Muscle of arm (tissue), 12 donors: ENCODE results near the gene TLK1. TPM values are rescaled to one million over a fixed set of nuclear protein-coding genes. Genes with fewer than 3 reads are reported as not detected.

Experiments
- DNase-seq: peaks from one replicate; pipeline ENCODE4 v3.0.0-alpha.2; 2013
- polyA plus RNA-seq, 12 donors: library from polyadenylated mRNA; unstranded; fragments of 120-200 nt; gene quantifications; one replicate each; pipeline ENCODE4 v1.2.1, GENCODE V29; 2013; ENCODE audit not compliant: insufficient read length in 12 of 12

TLK1 gene
- polyA plus RNA-seq, 12 donors = 20.0 to 721 (median 28.2) TPM

DNA sequence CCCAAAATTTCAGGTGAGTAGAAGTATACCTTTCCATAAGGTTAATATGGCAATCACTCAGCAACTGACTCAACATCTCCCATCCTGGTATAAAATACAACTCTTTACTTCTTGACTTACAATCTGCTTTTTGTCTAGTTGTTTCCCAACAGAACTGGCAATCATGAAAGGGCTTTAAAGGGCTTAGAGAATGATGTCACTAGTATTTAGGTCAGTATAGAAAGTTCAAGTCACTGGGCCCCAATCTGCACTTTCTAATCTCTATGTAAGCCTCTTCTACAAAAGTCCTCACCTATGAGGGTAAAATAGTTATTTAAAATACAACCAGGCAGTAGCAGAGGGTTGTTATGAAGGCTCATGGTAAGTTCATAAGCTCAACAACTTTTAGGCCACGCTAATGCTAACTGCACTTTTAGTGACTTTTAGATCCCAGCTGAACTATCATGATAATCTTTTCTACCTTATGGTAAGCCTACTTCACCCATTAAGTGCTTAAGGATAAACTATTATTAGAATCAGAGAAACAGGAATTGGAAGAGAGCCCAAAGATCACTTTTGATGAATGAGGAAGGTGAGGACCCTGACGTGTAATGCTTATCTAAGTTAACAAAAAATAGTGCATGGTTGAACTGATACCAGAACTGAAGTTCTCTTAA, 152.0 kb downstream of the TLK1 start:
- no peak for DNase-seq

DNA sequence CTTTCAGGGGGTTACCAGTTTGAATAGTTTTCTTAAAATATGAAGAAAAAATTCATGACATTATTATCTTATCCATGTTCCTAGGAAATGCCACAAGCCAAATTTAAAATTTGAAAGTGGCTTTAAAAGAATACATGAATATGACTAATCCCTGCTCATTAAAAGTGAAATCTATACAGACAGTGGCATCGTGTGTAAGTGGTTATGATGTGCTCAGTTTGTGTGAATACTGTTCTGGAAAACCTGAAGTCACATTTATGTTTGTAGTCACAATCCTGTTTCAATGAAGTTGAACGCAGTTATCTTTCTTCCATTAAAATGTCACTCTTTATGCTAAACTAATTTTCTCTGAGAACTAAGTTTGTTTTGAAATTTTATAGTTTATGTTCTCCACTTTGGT, 155.9 kb downstream of the TLK1 start:
- DNase-seq = no peak

DNA sequence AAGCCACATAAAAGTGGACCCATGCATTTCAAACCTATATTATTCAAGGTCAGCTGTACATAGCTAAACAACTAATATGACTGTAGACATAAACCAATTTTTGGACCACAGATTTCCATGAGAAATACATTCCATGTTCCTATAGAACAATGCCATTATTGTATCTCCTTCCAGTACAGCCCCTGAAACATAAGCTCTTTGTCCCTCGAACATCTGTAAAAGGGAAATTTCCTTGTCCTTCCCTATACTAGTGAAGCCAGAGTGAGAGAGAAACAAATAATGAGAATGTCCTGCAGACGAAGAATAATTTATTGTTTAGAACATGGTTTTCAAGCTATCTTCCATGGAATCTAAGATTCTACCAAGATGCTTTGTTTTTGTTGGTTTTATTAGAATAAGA, 156.3 kb downstream of the TLK1 start:
- DNase-seq = no peak

DNA sequence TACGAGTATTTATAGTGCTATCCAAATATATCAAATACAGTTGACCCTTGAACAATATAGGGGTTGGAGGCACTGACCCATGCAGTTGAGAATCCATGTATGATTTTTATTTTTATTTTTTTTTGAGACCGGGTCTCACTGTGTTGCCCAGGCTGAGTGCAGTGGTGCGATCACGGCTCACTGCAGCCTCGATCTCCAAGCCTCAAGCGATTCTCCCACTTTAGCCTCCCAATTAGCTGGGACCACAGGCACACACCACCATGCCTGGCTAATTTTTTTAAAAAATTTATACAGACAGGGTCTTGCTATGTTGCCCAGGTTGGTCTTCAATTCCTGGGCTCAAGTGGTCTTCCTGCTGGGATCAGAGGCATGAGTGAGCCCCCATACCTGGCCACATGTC, 161.0 kb downstream of the TLK1 start:
- DNase-seq = no peak

DNA sequence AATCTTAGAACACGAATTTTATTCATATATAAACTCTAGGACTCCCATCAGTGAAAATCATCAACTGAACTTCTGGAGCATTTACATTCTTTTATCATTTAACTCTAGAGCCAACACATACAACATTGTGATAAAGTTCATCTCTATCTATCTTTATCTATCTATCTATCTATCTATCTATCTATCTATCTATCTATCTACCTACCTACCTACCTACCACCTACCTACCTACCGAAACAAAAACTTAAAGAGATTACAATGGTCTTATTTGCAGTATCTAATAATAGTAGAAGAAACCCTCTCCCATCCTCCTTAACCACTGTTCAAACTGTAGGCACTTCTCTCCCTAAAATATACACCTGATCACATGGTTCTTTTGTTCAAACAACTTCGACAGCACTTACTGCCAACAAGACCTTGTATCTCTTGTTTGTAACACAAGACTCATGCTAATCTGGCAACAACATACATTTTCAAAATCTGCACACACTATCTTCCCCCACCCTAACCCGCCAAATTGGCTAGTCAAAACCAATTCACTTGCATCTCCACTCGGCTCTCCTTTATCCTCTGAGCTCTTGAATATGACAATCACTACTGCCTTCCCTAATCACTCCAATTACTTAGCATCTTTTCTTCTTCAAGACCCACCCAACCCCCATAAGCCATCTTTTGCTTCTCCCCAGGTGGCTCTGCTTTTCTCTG, 162.6 kb downstream of the TLK1 start:
- no peak for DNase-seq

DNA sequence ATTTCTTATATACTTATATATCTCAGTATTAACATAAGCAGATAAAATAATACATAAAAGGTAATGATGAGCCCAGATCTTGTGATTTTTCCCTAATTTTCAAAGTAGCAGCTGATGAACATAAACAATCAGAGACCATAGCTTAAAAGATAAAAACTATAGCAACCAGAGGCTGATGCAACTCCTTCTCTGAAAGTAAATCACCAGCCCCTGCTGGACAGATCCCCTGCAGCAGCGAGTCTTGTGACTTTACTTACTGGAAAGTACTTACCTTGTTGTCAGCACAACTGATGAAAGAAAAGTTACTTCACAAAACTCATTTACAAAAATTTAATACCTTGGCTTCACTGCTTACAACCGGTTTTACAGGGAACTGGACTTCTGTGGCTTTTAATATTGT, 164.4 kb downstream of the TLK1 start:
- DNase-seq = no peak

DNA sequence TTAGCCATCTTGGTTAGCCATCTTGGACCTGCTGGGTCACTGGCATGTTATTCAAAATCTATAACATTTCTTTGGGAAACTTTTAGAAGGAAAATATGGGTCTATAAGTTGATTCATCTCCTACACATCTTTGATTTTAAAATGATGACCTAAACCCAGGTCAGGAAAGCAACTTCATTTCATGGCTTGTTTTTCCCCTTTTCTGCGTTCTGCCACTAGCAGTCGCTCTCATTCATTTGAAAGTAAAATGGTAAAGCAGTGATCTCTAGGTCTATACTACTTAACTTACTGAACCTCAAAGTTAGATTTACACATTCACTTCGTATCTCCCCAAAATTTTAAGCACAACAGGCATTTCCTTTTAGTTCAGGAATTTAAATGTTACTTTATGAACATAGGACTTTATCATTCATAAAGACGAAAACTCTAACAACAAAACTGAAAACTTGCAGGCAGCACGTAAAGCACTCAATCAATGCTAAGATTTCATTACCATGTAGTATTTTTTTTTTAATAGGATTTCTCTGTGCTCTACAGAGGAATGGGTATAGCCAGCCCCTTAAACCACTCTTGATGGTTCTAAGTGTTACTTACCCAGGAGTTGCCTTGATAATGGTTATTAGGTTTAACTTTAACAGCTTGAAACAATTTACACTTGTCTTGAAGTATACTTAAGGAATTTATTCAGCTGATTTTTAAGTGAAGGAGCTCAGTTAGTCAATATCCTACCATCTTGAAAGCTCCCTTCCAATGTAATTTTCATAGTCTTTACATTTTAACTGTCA, 169.1 kb downstream of the TLK1 start:
- DNase-seq = no peak

DNA sequence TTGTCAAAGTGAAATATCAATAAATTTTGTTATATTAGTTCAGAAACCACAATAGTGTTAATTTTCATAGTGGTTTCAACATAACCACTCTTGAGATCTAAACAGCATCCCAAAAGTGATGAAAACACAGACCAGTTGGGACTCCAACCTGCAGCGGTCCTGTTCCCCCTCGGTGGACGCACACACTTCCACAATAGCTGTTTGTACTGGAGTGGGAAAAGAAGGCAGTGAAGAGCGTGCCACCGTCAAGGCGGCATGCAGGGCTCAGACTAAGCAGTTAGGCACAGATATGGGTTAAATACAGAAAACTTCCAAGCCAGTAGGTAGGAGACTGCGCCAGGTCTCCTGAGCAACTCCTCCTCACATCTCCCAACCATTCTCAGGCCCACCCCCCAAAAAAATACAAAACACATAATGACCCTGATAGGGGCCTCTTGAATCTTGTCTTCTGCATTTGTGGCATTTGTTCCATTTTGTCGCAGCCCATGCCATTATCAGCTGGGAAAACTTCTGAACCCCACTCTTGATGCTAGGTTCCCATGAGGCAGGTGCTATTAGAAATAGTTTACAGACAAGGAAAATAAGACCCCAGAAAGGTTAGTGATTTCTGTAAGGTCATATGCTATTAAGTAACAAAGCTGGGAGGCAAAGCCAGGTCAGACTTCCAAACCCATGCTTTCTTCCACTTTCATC, 174.0 kb downstream of the TLK1 start:
- no peak for DNase-seq

DNA sequence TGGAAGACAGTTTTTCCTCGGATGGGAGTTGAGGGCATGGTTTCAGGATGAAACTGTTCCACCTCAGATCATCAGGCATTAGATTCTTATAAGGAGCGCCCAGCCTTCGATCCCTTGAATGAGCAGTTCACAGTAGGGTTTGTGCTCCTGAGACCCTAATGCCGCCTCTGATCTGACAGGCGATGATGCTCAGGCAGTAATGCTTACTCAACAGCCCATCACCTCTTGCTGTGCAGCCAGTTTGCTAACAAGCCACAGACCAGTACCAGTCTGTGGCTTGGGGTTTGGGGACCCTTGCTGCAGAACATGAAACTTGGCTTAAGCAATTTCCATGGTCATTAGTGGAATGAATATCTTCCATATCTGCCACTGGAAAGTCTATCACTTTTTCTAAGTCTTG, 175.3 kb downstream of the TLK1 start:
- no peak for DNase-seq

DNA sequence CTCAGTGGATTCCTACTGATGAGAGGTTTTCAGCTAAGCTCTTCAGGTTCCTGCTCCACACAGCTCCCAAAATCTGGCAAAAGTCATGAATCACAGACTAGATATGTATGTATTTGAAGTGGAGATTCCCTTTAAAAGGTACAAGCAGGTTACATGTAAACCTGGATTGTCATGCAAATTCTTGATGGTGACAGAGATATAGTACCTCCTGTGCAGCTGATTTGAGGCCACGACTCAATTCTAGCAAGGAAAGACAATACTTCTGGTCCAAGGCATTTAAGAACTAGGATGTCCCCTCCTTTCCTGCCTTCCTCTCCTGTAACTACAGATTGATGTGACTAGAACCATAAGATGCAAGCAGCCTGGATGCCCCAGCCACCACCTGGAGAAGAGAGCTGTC, 176.6 kb downstream of the TLK1 start:
- DNase-seq = no peak

DNA sequence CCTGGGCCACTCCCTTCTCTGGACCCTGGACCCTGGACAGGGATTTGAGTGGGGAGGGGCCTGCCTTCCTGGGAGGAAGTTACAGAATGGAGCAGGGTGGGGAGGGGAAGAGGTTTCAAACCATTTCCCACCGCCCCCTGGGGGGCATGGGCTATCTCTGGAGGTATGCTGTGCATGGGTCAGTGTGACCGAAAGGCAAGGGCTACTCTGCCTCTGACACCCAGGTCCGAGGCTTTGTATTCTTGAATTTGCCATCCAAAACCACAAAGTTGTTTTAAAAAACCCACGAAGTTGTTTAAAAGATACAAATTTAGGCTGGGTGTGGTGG, 184.8 kb downstream of the TLK1 start:
- no peak for DNase-seq

DNA sequence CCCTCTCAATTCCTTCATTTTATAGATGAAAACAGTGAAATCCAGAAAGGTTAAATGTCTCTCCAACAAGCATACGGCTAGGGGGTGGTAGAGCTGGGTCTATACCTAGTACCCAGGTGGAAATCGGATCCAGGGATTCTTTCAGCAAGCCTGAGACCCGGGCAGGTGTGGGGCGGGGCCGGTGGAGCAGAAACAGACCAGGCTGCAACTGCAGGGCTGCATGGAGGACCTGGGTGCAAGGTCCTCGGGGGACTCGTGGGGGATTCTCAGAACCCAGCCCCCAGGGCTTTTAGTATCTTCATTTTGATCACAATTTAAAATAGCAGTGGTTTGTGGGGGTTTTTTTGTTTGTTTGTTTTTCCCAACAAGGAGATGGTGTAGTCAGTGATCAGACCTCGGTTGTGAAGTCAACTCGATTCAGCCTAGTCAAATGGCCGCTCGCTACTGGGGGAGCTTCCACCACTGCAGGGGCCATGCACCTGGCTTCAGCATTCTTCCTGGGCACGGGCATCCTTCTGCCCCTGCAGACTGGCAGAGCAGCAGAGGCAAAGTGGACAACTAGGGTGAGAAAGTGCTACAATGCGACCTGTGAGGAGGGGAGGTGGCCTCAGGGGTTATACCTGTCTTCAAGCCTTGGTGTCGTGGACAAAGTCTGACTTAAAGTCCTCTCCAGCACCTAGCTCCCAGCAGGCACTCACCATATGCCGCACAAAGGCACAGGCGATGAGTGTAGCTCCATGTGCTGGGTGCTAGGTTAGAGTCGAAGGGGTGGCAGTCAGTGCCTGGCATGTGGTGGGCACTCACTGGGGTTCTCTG, 185.4 kb downstream of the TLK1 start:
- no peak for DNase-seq

DNA sequence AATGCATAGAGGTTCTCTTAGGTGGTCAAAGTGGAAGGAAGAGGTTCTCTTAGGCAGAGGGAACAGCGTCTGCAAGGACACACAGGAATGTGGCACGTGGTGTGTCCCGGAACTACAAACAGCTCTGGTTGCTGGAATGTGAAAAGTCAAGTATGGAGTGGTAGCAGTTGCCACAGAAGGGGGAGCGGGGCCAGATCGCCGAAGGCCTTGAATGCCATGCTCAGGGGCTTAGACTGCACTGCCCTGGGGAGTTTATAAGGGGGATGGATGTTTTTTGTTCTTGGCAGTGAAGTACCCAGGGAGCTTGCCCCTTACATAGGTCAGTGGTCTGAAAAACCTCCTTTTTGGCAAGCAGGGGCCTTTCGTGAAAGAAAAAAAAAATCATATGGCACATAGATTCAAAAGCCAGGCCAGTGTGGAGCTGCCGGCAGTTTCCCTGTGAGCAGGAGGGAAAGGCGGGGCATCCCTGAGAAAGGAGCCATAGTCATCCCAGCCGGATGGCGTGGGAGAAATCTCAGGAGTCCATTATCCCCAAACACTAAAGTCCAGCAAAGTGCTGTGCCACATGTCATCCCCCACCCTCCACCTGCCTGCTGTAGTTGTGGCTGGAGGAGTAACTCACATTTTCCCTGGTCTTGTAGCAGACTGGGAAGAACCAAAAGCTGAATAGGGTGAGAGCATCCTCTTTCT, 186.2 kb downstream of the TLK1 start:
- DNase-seq = no peak

DNA sequence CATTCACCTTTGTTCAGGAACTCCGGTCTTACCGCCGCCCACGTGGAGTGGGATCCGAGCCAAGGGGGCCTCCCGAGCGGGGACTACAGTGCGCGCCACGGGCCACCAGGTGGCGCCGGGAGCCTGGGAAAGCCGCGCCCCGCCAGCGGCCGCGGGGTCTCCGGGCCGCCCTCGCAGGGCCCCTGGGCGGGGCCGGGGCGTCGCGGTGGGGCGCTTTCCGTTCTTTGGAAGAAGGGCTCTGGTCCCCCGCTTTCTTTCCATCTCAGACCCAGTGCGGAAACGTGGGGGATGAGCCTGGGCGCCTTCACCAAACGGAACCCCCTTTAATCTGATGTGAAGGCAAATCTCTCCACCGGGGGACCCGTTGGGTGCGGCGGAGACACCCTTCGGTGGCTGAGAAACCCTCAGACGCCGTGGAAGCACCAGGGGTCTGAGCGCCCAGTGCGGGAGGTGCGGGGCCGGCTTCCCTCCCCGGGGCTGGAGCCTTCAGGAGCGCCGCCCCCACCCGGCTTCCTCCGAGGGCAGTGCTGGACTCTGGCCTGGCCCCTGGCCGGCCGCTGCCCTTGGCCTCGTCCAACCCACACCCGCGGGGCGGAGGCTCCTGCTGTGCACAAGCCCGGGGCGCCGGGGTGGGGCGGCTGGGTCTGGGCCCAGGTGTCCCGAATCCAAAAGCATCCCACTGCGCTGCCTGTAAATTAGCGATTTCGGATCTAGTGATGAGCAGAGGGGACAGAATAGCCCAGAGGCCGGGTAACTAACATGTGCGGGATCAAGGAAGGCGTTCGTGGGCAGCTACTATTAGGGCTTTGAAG, 187.0 kb downstream of the TLK1 start:
- peak; percentile 90 for DNase-seq

DNA sequence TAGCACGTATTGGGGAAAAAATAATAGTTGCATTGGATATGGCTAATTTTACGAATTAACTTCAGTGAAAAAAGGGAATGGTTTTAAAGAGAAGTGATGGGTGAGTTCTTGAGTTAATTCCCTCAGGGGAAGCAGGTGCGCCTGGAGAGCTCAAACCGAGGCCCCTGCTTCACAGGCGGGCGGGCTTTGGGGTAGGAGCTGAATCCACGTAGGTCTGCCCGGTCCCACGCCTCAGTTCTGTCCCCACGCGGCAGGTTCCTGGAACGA, 187.5 kb downstream of the TLK1 start:
- no peak for DNase-seq

DNA sequence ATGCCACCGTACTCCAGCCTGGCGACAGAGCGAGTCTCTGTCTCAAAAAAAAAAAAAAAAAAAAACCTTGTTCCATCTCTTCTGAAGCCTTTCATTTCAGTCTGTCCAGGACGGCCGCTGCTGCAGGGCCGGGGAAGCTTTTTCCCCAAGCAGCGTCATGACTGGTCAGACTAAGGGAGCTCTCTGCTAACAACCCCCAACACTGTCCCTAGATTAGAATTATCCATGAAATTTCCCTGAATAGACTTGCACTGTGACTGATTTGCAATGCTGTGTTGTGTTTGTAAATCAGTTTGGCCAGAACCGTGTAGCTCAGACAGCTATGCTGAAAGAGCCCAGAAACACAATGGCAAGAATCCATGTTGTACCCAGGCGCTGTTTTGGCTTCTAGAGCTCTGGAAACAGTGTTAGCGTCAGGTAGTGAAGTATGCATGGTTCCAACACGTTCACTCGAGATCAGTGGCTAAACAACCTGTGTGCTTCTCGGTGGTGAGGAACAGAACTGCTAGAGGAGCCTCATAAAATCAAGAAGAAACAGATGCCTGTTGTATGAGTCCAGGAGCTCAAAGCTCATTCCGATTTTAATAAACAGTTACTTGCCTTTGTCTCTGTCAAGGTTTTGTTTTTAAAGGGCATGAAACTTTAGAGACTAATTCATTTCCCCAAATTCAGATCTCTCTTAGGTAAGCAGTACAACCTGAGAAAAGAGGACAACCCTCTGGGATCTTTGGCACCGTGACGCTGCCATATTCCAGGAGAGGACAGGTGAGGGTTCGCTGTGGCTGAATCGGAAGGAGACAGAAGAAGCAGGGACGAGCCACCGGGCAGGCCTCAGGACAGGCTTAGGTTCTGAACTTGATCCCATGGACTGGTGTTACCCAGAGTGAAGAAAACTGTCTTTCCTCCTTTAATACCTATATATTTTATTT, 188.1 kb downstream of the TLK1 start:
- no peak for DNase-seq

DNA sequence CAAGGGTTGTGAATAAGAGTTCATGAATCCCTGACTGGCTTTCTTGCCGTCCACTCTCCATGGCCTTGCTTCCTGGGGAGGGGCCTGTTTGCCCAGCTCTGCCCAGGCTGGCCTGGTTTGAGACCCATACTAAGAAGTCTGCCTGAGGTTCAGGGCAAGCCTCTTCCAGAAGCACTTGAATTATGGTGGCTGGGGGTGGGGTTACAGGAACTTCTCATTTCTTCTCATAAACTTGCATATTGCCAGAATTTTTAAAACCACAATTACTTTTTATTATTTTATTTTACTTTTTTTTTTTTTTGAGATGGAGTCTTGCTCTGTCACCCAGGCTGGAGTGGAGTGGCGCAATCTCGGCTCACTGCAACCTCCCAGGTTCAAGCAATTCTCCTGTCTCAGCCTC, 189.6 kb downstream of the TLK1 start:
- DNase-seq = no peak

DNA sequence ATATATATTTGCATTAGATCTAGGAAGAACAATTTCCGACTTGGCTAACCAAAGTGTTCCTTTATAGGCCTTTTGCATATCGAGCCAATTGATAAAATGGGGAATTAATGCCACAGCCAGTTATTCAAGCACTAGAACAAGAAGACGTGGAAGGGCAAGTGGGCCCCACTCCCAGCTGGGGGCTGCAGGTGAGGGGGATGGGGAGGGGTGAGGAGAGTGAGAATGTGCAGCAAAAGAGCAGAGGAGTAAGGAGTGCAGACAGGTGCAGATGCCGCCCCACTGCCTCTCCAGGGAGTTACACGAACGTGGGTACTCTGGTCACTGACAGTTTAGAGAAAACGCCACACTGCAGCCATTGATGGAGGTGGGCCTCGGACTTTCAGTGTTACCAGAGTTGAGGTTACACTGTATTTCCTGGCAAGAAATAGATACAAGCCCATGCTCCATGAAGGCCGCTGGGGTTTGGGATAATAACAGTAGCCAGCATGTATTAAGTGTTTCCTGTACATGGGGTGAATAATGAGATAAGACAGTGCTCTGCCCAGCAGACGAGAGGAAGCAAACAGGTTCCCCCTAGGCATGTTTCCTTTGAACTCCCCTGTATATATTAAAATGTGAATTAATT, 190.7 kb downstream of the TLK1 start:
- no peak for DNase-seq

DNA sequence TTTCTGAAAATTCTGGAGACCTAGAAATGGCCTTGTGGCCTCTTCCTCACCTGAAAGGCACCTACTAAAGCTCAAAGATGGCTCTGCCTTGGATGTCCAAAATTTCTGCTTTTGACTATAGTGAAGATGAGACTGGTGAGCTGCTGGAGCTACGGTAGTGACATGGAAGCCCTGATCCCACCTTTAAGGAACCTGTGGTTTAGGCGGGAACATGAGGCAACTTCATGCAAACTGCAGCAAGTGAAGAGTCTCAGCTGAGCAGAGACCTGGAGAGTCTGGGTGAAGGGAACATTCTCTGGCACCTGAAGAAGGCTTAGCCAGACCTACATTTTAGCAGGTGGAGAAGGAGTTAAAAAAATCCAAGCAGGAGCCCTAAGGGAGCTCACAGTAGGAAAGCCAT, 191.7 kb downstream of the TLK1 start:
- no peak for DNase-seq
